Renal cortical epithelial cell (primary cell): ENCODE results near the gene TBRG4. TPM values are rescaled to one million over a fixed set of nuclear protein-coding genes. Genes with fewer than 3 reads are reported as not detected.
"Not testable (repeated sequence)": the region's sequence is repeated elsewhere in the genome, so short reads cannot be mapped to it uniquely, and the experiment has no call there.

Source experiments
- DNase-seq: peaks from one replicate; pipeline ENCODE4 v3.0.0-alpha.2; 2011; ENCODE audit warnings: low read depth
- total RNA-seq: library from RNA; depleted of rRNA; stranded (reverse); fragments of >200 nt; gene quantifications from 2 replicates; pipeline ENCODE4 v1.2.3, GENCODE V29; 2014

TBRG4 gene
- total RNA-seq, 1 donor from 2014 or later: 52.5 TPM

DNA sequence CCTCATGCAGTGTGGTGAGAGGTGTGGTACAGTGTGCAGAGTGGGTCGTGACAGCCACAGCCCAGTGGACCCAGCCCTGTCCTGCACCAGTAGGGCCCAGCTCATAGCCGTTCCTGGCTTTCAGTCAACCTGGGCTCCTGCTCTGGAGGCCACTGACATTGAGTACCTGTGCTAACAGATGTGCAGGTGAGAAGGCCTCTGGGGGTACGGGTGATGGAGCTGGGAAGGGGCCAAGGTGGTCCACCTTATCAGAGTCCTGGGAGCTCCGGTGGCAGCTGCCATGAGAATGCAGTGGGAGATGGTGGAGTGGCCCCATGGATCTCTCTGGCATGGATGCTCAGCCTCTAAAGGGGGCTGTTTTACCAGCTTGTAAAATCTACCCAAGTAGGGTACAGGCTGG lies 6.1 kb upstream of the TBRG4 start:
- DNase-seq: no peak

DNA sequence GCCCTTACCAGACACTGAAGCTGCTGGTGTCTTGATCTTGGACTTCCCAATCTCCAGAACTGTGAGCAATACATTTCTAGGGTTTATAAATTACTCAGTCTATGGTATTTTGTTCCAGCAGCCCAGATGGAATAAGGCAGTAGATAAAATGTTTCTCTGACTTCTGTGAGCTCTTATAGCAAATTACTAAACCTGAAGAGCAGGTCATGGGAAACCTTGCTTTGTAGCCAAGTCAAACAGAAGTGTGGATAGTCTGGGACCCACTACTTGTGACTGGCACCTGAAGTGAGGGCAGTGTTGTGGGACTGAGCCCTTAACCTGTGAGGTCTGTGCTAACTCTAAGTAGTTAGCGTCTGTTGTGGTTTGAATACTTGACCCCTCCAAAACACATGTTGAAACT lies 4.6 kb upstream of the TBRG4 start:
- no peak for DNase-seq

DNA sequence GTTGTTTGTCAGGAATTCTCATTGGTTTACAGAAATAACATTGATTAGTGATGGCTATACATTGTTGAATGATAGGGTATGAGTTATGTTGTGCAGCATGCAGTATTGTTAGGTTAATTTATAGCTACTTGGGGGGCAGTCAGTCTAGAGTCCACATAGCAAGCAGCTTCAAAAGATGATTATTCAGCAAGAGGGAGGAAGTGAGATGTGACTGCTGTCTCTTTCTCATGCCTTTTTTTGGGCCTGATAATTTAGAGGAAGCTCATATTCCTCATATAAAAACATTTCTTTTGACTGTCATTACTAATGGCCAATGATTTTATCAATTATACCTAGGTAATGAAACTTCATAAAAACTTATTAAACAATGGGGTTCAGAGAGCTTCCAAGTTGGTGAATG lies 3.4 kb upstream of the TBRG4 start:
- DNase-seq: no peak

DNA sequence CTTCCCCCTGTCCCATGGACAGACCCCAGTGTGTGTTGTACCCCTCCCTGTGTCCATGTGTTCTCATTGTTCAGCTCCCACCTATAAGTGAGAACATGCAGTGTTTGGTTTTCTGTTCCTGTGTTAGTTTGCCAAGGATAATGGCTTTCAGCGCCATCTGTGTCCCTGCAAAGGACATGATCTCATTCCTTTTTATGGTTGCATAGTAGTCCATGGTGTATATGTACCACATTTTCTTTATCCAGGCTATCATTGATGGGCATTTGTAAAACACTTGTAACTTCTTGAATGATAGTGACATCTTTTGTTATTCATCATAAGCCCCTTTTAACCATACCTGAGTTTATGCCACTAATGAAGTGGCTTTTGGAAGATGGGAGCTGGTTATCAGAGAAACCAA lies 2.8 kb upstream of the TBRG4 start:
- not testable (repeated sequence) for DNase-seq

DNA sequence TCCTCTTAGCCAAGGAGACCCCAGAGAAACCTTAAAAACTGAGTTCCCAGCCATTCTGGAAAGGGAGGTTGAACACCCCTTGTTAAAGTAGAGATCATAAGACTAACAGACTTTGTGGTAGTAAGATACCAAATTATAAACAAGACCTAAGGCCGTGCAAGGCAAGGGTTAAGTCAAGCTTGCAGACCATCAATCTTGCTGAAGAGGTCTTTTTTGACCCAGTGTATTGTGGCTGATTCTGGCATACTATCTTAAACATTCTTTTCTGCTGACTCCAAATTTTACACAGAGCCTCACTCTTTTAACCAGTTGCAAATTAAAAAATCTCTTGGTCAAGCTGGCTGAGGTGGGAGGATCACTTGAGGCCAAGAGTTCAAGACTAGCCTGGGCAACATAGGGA lies 1.2 kb upstream of the TBRG4 start:
- DNase-seq: peak; percentile 9

DNA sequence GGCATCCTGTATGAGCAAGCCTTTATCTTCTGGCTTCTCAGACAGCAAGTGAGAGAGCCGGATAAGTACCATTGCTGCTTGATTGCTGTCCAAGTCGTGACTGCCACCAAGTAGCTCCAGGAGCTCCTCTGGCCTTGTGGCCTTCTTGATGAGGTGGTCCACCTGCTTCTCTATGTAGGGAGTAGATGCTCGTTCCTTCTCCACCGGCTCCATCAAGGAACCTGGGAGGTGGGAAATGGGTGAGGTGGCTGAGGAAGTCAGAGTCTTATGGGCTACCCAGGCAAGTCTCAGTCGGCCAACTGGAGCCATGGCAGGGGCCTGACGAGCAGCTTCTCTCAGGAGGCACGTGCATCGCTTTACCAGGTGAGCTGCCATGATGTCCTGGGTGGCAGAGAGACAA lies 2.6 kb downstream of the TBRG4 start:
- no peak for DNase-seq

DNA sequence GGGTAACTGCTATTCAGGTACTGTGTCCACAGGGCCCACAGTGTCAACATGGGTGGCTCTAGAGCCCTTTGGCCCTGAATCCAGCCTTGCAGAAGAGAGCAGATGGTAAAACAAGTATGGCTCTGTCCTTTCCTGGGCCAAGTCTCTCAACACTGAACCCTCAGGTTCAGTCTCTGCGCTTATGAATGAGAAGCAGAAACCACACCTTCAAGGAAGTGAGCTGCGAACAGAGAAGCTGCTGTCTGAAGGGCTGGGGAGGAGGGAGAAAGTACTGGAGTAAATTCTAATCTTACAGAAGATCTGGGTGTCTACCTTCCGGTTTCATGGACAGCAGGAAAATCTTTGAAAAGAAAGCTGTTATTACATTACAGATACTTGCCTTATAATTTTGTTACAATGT lies 4.1 kb downstream of the TBRG4 start:
- no peak for DNase-seq

DNA sequence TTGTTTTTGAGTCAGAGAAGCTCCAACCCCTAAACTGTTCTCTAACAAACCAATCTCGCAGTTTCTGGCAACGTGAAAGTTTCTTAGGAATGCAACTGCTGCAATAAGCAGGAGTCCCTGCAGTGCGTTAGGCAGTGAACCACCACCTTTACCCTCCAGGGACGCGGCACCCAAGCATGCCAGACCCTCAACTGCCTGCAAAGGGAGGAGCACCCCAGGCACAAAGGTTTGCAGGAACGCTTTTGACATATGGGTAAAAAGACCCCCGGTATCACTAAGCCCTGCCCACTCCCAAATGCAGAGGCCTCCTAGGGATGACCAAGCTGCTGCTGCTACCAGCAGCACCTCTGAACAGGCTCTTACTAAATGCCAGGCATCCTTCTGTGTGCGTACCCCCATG lies 4.7 kb downstream of the TBRG4 start:
- no peak for DNase-seq

DNA sequence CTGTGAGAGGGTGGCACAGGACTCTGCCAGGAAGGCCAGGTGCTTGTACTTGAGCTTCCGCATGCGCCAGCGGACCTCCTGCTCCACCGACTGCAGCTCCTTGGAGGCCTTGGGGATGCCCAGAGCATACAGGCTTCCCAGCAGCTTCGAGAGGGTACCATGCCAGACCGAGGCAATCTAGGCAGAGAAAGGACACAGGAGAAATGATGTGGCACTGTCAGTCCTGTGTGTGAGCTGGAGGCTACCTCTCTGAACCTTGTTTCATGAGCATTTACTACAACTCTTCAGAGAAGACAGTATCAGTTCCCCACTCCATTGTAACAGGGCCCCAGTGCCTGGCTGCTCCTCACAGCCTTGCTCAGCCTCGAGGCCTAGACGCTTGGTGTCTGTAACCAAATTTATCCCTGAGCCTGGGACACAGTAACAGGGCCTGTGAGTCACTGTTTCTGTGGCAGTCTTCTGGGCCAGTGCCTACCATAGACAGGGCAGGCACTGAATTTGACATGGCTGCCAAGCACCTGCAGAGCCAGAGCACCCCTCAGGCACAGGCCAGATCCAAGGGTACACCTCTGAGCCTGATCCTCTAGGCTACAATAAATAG lies 5.8 kb downstream of the TBRG4 start:
- DNase-seq: no peak

DNA sequence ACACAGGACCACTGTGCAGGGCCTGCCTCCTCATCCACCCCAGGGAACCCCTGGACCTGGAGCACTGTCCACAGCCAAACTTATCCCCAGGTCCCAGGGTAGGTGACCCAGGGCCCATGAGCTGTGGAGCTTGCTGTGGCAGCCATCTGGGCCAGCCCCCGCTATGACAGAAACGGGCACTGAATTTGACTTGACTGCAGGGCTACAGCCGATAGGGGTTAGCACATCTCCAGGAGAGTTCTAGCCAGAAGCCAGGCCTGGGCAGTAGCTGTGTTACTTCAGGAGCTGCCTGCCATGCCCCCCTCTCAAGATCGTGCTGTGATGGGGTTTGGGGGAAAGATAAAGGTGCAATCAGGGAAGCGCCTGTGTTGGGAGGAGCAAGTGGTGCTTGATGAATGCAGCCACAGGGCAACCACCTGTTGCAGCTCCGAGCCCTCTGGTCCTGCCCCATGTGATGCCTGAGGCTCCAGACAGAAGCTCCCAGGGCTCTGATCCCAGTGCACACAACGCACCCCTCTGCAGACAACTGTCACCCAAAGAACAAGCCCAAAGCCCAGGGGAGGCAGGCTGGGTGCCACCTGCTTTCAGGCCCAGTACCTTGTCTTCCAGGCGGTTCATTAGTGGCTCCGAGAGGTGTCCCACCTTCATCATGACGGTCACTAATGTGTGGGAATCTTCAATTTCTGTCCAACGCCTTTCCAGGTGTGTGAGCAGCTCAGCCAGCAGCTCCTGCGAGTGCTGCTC lies 6.5 kb downstream of the TBRG4 start:
- no peak for DNase-seq

DNA sequence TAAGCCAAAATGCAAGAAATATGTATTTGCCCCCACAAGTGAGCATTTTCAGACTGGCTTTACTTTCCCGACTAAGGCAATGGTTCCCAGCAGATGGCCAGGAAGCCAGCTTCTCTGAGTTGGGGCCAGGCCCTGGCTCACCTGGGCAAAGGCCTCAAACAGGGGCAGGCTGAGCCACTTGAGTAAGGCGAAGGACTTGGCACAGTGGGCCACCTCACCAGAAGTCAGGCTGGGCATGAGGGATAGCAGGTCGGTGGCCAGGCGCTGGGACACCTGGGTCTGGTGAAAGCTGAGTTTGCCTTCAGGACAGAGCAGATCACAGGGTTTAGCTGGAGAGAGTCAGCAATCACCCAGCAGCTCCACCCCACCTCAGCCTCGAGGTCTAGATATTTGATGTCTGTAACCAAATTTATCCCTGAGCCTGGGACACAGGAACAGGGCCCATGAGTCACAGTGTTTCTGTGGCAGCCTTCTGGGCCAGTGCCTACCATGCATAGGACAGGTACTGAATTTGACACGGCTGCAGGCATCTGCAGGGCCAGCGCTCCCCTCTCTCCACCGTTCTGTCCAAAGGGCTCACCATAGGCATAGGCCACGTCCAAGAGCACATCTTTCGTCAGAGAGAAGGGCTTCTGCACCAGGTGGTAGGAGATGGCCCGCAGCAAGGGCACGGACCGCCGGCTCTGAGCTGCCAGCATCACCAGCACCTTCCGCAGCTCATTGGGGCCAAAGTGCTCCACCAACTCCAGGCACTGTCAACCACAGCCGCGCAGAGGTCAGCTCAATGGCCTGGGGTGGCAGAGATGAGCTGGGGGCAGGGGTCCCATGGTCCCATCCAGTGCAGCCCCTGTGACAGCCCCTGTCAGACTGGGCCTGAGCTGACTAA lies 7.3 kb downstream of the TBRG4 start:
- no peak for DNase-seq

DNA sequence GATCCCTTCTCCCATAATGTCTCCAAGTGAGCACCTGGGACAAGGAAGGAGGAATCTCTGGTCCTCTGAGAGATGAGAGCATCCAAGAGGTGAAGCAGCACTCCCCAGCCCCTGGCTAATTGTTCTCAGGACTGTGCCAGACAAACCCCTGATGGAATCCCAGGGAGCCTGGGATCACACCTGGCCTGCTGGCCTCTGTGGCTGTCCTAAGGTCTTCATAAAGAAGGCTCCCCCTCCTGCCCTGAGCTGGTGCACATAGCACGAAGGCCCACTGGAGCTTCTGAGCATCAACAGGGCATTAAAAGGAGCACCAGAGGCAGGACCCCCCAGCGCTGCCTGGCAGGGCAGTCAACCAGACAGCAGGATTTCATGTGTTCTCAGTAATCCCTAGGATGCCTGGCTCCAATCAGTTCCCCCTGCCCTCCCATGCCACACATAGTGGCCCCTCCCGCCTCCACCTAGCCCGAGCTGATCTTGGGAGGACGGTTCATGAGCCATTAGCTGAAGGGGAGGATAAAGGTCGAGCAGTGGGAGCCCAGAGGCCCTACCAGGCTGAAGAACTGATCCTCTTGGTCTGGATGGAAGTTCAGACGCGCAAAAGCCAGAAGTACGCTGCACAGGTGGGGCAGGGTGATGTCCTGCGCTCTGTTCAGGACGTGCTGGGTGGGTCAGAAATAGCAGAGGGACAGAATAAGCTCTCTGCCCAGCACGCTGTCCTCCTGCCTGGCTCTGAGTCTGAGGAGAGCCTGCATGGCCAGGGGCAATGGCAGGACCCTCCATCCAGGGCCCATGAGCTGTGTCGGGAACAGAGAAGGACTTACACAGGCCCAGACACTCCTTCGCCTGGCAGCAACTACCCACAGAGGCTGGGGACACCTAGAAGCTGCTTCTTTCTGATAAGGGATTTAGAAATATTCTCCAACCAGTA lies 8.4 kb downstream of the TBRG4 start:
- no peak for DNase-seq

DNA sequence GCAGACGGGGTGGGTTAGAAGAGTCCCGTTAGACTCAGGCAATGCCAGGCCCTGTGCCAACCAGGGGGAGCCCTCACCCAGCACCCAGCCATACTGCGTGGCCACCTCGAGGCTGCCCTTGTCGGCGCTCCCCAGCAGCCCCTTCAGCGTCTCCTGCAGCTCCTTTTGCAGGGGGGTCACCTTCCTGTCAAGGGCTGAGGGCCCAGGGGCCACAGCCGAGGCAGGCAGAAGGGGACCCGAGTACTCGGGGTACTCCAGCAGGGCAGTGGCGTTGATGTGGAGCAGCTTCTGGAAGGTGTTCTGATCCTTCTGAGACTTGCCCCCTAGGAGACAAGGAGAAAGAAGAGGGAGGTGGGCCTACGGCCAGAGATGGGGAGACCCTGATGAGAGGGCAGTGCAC lies 9.7 kb downstream of the TBRG4 start:
- DNase-seq: no peak

DNA sequence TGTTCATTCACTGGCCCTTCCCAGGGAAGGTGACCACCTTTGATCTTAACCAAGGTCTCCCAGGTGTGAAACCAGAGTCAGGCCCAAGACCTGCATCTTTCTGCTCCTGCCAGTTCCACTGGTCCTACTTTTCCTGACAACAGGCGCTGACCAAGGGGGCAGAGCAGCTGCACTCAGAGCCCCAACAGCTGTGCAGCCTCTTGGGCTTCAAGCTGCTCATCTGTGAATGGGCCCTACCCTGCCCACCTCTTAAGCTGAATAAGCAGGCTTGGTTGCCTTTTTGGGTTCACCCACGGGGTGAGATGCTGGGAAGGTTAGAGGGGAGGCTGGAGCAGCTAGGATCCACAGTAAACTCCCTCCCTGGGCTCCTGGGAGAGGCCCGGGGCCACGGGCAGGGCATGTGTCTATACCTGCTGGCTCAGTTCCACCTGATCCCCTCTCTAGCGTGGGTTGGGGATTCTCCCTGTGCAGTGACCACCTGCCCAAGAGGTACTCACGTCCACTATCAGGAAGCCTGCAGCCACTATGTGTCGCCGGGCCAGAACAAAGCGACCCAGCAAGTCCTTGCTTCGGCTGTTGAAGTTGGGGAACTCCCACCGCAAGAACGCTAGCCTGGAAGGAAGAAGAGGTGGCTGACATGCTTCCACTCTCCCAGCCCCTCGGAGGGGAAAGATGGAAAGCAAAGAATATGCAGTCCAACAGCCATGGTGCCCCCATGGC lies 10.6 kb downstream of the TBRG4 start:
- no peak for DNase-seq

DNA sequence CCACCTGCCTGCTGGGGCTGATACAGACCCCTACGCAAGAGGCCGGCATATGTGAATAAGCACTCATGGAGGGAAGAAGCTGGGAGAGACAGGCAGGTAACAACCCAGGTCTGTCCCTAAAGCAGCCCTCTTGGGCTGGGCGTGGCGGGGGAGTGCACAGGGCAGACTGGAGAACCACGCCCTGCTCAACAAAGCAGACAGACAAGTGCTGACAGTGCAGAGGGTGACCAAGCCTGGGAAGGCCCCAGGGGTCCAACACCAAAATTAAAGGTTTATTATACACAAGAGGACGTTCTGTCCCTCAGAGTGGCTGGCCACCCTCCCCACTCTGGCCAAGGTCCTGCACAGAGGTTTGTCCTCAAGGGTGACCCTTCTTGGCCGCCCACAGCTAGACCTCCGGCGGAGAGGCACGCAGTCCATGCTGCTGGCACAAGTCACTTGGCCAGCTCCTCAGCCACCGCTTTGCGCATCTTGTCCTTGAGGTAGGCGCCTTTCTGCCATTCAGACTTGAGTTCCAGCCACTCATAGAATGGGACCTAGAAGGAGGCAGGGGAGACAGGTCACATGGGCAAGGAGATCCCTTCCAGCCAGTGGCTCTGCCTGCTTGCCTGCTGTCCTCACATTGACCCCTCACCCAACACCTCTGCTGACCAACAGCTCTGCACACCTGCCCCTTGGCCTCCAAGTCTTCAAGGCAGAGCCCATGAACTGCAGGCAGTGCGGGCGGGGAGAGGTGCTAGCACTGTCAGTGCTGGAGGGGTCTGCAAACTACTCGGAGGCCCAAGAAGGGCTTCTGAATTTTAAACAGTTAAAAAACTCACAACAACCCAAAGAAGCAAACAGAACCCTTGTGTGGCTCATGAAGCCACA lies 11.4 kb downstream of the TBRG4 start:
- DNase-seq: no peak

DNA sequence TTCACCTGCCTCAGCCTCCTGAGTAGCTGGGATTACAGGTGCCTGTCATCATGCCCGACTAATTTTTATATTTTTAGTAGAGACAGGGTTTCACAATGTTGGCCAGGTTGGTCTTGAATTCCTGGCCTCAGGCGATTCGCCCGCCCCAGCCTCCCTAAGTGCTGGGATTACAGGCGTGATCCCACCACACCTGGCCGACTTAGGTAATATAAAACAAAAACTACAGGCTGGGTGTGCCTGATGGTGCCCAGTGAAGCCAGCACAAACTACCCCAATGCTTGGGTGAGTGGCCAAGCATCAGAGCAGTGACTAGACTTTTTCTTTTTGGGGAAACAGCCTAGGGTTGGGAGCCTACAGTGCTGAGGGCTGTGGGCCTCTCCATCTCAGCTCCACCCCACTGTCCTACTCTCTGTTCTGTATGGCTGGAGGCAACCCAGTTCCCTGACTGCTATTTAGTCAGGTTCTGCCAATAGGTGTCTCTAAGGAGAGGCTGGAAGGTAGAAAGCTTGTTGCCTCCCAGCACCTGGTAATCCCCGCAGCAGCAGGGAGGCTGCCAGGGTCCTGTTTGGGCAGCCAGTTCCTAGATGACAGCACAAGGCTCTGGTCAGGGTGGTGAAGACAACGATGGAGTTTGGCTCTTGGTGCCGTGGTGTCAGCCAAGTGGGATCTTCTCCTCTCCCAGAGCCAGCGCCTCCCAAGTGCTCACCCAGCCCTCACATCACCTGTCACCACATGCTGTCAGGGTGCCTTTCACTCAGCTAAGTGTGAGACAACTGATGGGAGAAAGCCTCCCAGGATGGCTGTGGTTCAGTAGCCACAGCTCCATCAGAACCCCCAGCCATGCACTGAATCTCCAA lies 12.3 kb downstream of the TBRG4 start:
- no peak for DNase-seq

DNA sequence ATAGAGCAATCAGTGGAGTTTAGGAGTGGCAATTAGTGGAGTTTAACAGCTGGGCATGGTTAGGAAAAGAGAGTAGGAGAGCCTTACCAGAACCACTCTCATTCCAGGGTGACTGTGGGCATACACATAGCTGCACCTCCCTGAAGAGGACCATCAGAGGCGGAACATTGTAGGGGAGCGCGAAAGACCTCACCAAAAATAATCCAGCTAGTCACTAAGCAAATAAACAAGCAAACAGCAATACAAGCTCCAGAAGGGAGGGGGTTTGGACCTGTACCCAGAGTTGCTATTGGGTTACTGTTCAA lies 18.6 kb downstream of the TBRG4 start:
- DNase-seq: no peak

DNA sequence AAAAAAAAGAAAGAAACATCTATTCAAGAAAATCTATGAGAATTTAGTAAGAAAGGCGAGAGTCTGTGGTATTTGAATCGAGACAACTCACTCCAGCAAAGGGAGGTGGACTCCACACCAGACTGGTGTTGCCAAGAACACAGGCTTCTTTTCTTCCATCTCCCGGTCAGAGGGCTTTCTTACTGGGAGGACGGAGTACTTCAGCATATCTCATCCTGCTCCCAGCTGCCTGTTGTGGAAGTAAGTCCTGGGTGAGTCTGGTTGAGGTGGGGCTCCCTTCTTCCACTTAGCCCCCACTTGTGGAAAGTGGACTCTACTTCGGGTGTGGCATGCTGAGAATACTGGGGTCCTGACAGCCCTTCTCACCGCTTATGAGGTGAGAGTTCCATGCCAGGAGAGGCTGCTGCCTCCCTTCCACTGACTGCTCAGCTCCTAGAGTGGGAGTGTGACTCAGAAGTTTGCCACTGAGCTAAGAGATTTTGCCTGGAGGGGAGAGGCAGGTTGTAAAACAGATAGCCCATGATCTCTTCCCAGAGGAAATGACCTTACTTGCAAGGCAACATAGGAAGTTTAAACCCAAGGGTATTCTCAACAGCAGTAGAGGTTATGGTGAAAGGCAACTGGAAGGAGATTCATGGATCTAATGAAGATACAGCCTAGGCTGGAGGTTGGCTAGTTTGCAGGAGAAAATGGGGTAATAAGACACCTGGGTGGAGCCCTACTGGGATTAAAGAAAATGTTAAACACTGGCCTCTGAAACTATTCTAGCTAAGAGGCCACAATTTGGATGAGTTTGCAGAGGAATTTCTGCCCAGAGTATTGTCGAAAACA lies 19.2 kb downstream of the TBRG4 start:
- DNase-seq: peak; percentile 47
